Measurements from ENCODE around the gene MSL3B.

DNA sequence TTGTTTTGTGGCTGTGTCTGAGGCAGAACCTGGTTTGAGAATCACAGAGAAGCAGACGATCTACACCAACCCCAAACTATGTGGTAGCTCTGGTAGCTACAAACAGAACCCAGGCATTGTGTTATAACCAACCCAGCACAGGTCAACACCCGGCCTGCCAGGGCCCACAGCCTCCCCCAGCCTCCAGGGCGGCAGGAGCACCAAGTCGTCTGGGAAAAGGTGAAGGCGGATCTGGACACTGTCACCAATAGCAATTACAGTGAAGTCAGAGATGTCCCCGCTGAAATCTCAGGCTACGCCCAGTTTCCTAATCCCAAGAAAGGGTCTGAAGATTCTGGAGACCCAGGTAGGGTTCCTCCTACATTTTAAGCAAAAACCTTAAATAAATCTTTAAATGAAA lies 17.4 kb downstream of the MSL3B start:
- TF ChIP-seq, protein P1, sequence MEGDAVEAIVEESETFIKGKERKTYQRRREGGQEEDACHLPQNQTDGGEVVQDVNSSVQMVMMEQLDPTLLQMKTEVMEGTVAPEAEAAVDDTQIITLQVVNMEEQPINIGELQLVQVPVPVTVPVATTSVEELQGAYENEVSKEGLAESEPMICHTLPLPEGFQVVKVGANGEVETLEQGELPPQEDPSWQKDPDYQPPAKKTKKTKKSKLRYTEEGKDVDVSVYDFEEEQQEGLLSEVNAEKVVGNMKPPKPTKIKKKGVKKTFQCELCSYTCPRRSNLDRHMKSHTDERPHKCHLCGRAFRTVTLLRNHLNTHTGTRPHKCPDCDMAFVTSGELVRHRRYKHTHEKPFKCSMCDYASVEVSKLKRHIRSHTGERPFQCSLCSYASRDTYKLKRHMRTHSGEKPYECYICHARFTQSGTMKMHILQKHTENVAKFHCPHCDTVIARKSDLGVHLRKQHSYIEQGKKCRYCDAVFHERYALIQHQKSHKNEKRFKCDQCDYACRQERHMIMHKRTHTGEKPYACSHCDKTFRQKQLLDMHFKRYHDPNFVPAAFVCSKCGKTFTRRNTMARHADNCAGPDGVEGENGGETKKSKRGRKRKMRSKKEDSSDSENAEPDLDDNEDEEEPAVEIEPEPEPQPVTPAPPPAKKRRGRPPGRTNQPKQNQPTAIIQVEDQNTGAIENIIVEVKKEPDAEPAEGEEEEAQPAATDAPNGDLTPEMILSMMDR (conservative IDR thresholded peaks at IDR 0.05; ENCODE audit: low read depth, low read length) = no peak
- TF ChIP-seq EZH2 (IDR thresholded peaks at IDR 0.05; ENCODE audit: borderline replicate concordance, low read depth, low read length, poor library complexity, severe bottlenecking) = no peak
